ENCODE data around the gene SLC6A19.
A peak's percentile ranks its signal among the peaks of the same experiment; 100 is the strongest.

SLC6A19 gene

GRCh38 chr5:1257363-1257762 is 56.0 kb downstream of the SLC6A19 start:
- in situ Hi-C loops (cut with HindIII; ENCODE audit: low sequenced_read_pairs): no loop called here
- no peak for TF ChIP-seq CTCF (IDR thresholded peaks at IDR 0.05; ENCODE audit: low read depth, low read length)
- no peak overlapping the region for H3K4me3 ChIP-seq (ENCODE audit: low read depth, low read length)
- DNase-seq (ENCODE audit: low read depth, low spot score): no peak

GRCh38 chr5:1257841-1258240 is 56.4 kb downstream of the SLC6A19 start:
- in situ Hi-C loops (cut with HindIII; ENCODE audit: low sequenced_read_pairs): no loop called here
- TF ChIP-seq CTCF (IDR thresholded peaks at IDR 0.05; ENCODE audit: low read depth, low read length): no peak
- no peak for DNase-seq (ENCODE audit: low read depth, low spot score)
- H3K4me3 ChIP-seq (ENCODE audit: low read depth, low read length): no peak overlapping the region

DNA sequence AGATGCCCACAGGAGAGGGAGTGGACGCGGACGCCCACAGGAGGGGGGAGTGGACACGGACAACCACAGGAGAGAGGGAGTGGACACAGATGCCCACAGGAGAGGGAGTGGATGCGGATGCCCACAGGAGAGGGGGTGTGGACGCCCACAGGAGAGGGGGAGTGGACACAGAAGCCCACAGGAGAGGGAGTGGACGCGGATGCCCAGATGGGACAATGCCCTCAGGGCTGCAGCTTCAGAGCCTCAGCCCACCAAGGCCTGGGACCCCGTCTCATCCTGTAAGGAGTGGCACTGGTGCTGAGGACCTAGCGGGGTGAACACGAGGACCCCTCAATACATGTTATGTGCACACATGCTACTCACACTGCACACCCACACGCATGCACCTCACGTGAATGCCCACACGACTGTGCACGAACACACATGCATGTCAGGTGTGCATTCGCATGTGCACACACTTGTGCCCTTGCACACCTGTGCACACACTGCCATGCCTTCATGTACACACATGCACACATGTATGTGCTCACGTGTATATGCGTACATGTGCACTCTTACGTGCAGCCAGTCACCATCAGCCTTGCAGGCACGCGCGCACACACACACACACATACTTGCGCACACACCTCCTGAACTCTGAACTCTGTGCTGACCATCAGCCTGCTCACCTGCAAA is 58.5 kb downstream of the SLC6A19 start:
- DNase-seq (ENCODE audit: low read depth, low spot score): no peak
- in situ Hi-C loops (cut with HindIII; ENCODE audit: low sequenced_read_pairs): no loop called here
- TF ChIP-seq CTCF (IDR thresholded peaks at IDR 0.05; ENCODE audit: low read depth, low read length): no peak
- H3K4me3 ChIP-seq (ENCODE audit: low read depth, low read length): no peak overlapping the region

DNA sequence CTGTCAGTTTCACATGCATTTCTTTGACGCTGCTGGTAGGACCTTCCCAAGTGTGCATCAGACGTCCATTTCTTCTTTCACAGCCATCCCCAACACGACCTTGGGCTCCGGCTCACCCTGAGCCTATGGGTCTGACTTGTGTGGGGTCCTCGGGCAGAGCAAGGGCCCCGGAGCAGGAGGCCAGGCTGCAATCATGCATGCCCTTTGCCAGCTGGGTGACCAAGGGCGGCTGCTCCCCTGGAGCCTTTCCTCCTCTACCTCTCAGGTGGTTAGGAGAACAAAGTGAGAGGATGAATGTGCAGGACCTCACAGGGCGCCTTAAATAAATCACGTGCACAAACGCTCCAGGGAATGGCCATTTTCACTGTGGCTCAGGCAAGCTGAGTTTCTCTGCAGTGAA is 60.2 kb downstream of the SLC6A19 start:
- in situ Hi-C loops (cut with HindIII; ENCODE audit: low sequenced_read_pairs): no loop called here
- no peak for DNase-seq (ENCODE audit: low read depth, low spot score)
- no peak overlapping the region for H3K4me3 ChIP-seq (ENCODE audit: low read depth, low read length)
- TF ChIP-seq CTCF (IDR thresholded peaks at IDR 0.05; ENCODE audit: low read depth, low read length): no peak

DNA sequence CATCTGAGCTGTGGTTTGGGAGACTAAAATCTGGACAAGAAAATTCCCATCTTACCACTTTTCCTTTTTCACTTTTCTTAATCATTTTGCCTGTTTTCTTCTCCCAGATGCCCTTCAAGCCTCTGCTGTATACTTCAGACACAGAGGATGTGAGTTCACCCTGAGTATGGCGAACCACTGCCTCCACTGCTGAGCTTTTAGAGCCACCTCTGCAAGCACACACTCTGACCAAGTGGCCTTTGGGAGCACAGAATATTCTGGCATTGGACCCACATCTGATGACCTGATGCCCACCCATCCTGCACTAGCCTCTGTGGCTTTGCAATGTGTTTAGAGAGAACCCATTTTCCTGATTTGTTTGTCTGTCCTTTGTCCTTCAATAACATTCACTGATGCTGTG is 61.0 kb downstream of the SLC6A19 start:
- peak; percentile 18 for DNase-seq (ENCODE audit: low read depth, low spot score)
- TF ChIP-seq CTCF (IDR thresholded peaks at IDR 0.05; ENCODE audit: low read depth, low read length): no peak
- no peak overlapping the region for H3K4me3 ChIP-seq (ENCODE audit: low read depth, low read length)
- in situ Hi-C loops (cut with HindIII; ENCODE audit: low sequenced_read_pairs): no loop called here

- in situ Hi-C loops (cut with HindIII; ENCODE audit: low sequenced_read_pairs): no loop called here
- no peak for TF ChIP-seq CTCF (IDR thresholded peaks at IDR 0.05; ENCODE audit: low read depth, low read length)
Measured at GRCh38 chr5:1264211-1264610, 62.8 kb downstream of the SLC6A19 start.

More at GRCh38 chr5:1264211-1264610, 62.8 kb downstream of the SLC6A19 start:
- H3K4me3 ChIP-seq (ENCODE audit: low read depth, low read length): no peak overlapping the region
- no peak for DNase-seq (ENCODE audit: low read depth, low spot score)

Data from astrocyte of the spinal cord (primary cell).